Stomach (tissue), 9 donors: ENCODE results near the gene EGFR. TPM values are rescaled to one million over a fixed set of nuclear protein-coding genes. Genes with fewer than 3 reads are reported as not detected.

Experiments used
- DNase-seq, 2 donors: peaks; one replicate each; pipeline versions ENCODE4 v3.0.0 to v3.0.0-alpha.2; 2013 to 2019
- H3K27ac ChIP-seq, 5 donors: fragments of 200-600 bp in 4 of 5; sonication (generic) in 4 of 5; one replicate each; pipeline ENCODE4 v1.5.1; 2013 to 2019; ENCODE audit warnings: mild to moderate bottlenecking in 1 of 5, moderate library complexity in 1 of 5
- H3K27me3 ChIP-seq, 3 donors: fragments of 200-600 bp; sonication (generic); one replicate each; pipeline ENCODE4 v1.5.1; 2017 to 2019; ENCODE audit warnings: mixed run types in 1 of 3
- H3K36me3 ChIP-seq, 4 donors: fragments of 200-600 bp; sonication (generic); 1 replicate in 3 of 4; 2 replicates in 1 of 4; pipeline ENCODE4 v1.5.1; 2016 to 2019
- H3K4me1 ChIP-seq, 4 donors: fragments of 200-600 bp; sonication (generic); one replicate each; pipeline ENCODE4 v1.5.1; 2016 to 2019
- H3K4me3 ChIP-seq, 4 donors: fragments of 200-600 bp; sonication (generic) in 3 of 4; one replicate each; pipeline ENCODE4 v1.5.1; 2016 to 2019; ENCODE audit warnings: mild to moderate bottlenecking in 1 of 4
- H3K9me3 ChIP-seq, 4 donors: fragments of 200-600 bp; sonication (generic); one replicate each; pipeline ENCODE4 v1.5.1; 2016 to 2019
- CTCF ChIP-seq, 7 experiments: fragments of 450-650 bp in 4 of 7; fragments of 200-600 bp in 3 of 7; sonication (generic) in 3 of 7; IDR thresholded peaks; one replicate each; pipeline ENCODE4 v1.5.1; 2016 to 2019; ENCODE audit warnings: antibody characterized with exemption in 7 of 7, control low read depth in 2 of 7, mild to moderate bottlenecking in 1 of 7
- EP300 ChIP-seq: sonication (generic); formaldehyde crosslinking; IDR thresholded peaks from one replicate; pipeline ENCODE4 v1.6.1; 2017; ENCODE audit warnings: antibody characterized with exemption
- POLR2A ChIP-seq, 4 donors: fragments of 450-650 bp; IDR thresholded peaks; one replicate each; pipeline ENCODE4 v1.6.1; 2016; ENCODE audit warnings: antibody characterized with exemption in 4 of 4, control low read depth in 2 of 4, mild to moderate bottlenecking in 1 of 4, moderate library complexity in 1 of 4
- POLR2AphosphoS5 ChIP-seq, 3 donors: sonication (generic); formaldehyde crosslinking; IDR thresholded peaks; one replicate each; pipeline ENCODE4 v1.6.1; 2016; ENCODE audit warnings: antibody characterized with exemption in 3 of 3
- WGBS, 5 donors: extraction: QIAGEN DNeasy Blood & Tissue Kit in 3 of 5; methylation state at CpG; one replicate each; pipeline versions ENCODE4 v1.1.5 to v1.1.7; 2013 to 2018; 5-methylcytosine and 5-hydroxymethylcytosine counted together
- intact Hi-C: fragments of 100-400 bp; cut with DNase I; formaldehyde crosslinking; loops from one replicate; pipeline ENCODE4 v1.15.1; 2023; ENCODE audit warnings: low total_unique reads
- polyA plus RNA-seq, 3 donors: library from polyadenylated mRNA; stranded (reverse); fragments of 200-250 nt; gene quantifications; one replicate each; pipeline ENCODE4 v1.2.3, GENCODE V29; 2013
- total RNA-seq, 5 donors: library from RNA; depleted of rRNA; stranded (reverse); fragments of >200 nt; gene quantifications; one replicate each; pipeline versions ENCODE4 v1.1.0 to v1.2.3, GENCODE V29; 2014 to 2016
- donor health status: healthy with polysubstance abuse.
- donor health status: Bipolar disorder and iron deficiency.
- donor health status: healthy.

EGFR gene
- total and polyA plus RNA-seq, 8 donors = 3.4 to 43.4 (median 32.6) TPM

GRCh38 chr7:55202150-55202913, 183.5 kb downstream of the EGFR start:
- WGBS, 5 donors = 78 to 83% (median 81%) methylated on average over 9 to 13 of the region's 13 CpGs
- no peak overlapping the region for H3K4me3 ChIP-seq
- H3K9me3 ChIP-seq = no peaks in the 10 kb centered on the region
- TF ChIP-seq CTCF (IDR thresholded peaks at IDR 0.05) (no peak), EP300 (no peak), POLR2AphosphoS5 (IDR thresholded peaks at IDR 0.05) (no peak), POLR2A (IDR thresholded peaks at IDR 0.05) (no peak)
- no peak for DNase-seq
- H3K36me3 ChIP-seq = peaks cover 60 to 91% (median 89%) of the 10 kb centered on the region in 4 donors
- no peak overlapping the region for H3K27ac ChIP-seq
- no peaks in the 10 kb centered on the region for H3K27me3 ChIP-seq
- H3K4me1 ChIP-seq = peaks cover 0 to 11% (median 0%) of the 10 kb centered on the region in 4 donors
- intact Hi-C loops = no loop called here

DNA sequence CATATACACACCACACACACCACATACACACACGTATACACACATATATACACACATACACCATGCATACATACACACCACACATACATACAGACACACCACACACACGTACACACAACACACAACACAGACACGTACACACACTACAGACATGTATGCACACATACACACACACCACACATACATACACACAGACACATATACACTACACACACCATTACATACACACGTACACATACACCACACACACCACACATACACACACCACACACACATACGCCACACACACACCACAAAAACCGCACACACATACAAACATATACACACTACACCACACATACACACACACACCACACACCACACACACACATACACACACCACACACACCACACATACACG, 184.5 kb downstream of the EGFR start:
- TF ChIP-seq POLR2AphosphoS5 (IDR thresholded peaks at IDR 0.05) = no peak
- Histone ChIP-seq H3K36me3 (peaks cover 60 to 100% (median 98%) of the 10 kb centered on the region in 4 donors), H3K4me3 (no peak overlapping the region), H3K27ac (no peak overlapping the region), H3K4me1 (peaks cover 0 to 10% (median 0%) of the 10 kb centered on the region in 4 donors), H3K9me3 (no peaks in the 10 kb centered on the region), H3K27me3 (no peaks in the 10 kb centered on the region)
- intact Hi-C loops = no loop called here
- WGBS, 5 donors = 87 to 93% (median 88%) methylated on average over 7 of the region's 7 CpGs
- DNase-seq = no peak

DNA sequence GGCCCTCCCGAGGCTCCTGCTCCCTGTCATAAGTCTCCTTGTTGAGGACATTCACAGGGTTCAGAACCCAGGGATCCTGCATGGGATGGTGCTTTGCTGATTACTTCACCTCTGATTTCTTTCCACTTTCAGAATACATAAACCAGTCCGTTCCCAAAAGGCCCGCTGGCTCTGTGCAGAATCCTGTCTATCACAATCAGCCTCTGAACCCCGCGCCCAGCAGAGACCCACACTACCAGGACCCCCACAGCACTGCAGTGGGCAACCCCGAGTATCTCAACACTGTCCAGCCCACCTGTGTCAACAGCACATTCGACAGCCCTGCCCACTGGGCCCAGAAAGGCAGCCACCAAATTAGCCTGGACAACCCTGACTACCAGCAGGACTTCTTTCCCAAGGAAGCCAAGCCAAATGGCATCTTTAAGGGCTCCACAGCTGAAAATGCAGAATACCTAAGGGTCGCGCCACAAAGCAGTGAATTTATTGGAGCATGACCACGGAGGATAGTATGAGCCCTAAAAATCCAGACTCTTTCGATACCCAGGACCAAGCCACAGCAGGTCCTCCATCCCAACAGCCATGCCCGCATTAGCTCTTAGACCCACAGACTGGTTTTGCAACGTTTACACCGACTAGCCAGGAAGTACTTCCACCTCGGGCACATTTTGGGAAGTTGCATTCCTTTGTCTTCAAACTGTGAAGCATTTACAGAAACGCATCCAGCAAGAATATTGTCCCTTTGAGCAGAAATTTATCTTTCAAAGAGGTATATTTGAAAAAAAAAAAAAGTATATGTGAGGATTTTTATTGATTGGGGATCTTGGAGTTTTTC, 186.5 kb downstream of the EGFR start:
- Histone ChIP-seq H3K4me1 (peaks cover 0 to 8% (median 2%) of the 10 kb centered on the region in 4 donors), H3K36me3 (peaks cover 47 to 91% (median 90%) of the 10 kb centered on the region in 4 donors), H3K4me3 (no peak overlapping the region), H3K9me3 (no peaks in the 10 kb centered on the region), H3K27ac (no peak overlapping the region), H3K27me3 (no peaks in the 10 kb centered on the region)
- TF ChIP-seq POLR2AphosphoS5 (IDR thresholded peaks at IDR 0.05) (no peak), CTCF (IDR thresholded peaks at IDR 0.05) (no peak), EP300 (no peak), POLR2A (IDR thresholded peaks at IDR 0.05) (no peak)
- WGBS, 5 donors = 82 to 87% (median 85%) methylated on average over 16 of the region's 16 CpGs
- no peak for DNase-seq
- intact Hi-C loops = no loop called here

- intact Hi-C loops = no loop called here
- DNase-seq = no peak
- H3K4me1 ChIP-seq = peaks cover 0 to 8% (median 2%) of the 10 kb centered on the region in 4 donors
- H3K27me3 ChIP-seq = no peaks in the 10 kb centered on the region
- 88 to 94% (median 93%) methylated on average over 9 of the region's 9 CpGs for WGBS, 5 donors
- no peaks in the 10 kb centered on the region for H3K9me3 ChIP-seq
- H3K36me3 ChIP-seq = peaks cover 38 to 81% (median 79%) of the 10 kb centered on the region in 4 donors
- no peak overlapping the region for H3K27ac ChIP-seq
- no peak overlapping the region for H3K4me3 ChIP-seq
- TF ChIP-seq EP300 (no peak), POLR2AphosphoS5 (IDR thresholded peaks at IDR 0.05) (no peak), CTCF (IDR thresholded peaks at IDR 0.05) (no peak), POLR2A (IDR thresholded peaks at IDR 0.05) (no peak)
Measured at GRCh38 chr7:55206235-55207029, 187.6 kb downstream of the EGFR start.
